ENCODE results near the gene ZNF343.

ZNF343 gene

DNA sequence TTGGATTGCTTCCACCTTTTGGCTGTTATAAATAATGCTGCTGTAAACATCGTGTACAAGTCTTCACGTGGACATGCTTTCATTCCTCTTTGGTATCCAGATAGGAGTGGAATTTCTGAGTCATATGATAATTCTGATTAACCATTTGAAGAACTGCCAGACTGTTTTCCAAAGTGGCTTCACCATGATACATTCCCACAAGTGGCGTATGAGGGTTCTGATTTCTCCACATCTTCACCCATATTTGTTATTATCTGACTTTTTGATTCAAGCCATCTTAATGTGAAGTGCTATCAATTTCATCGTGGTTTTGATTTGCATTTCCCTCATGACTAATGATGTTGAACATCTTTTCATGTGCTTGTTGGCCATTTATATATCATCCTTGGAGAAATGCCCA, 35.2 kb downstream of the ZNF343 start:
- no peak for DNase-seq (ENCODE audit: low read depth in 1 of 2, low spot score in 1 of 2)

DNA sequence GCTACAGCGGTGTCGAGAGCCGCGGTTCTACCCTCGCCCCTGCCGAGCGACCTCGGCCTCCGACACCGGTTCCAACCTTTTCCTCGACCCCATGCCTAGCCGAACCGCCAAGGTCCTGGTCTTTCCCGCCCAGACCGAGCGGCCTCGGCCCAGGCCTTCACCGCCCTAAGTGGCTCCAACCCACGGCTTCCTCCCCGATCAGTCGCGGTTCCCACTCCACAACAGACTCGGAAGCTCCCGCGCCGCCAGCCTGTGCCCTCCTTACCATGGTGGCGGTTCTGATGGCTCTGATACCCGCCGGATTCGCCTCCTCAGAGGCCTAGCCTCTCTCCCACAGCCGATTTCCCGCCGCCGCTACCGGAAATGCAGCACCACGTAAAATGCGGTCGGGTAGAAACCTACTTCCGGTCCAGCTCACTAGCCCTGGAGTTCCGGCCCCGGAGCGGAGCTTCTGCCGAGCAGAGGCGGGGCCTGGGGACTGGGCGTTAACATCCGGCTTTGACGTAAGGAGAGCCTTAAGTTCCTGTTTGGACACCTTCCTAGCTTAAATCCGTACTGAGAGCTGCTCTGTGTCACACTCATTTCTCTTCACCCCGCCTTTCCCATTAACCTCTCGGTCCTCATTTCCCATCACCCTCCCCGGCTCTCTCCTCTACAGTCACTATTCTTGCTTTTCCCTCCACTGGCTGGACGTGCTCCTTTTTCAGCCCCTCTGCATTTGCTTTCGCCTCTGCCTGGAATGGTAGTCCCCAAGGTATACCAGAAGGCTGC, 38.1 kb downstream of the ZNF343 start, which contains the start of gene SNRPB:
SNRPB (minus strand) TSS at position 367 of the 771 bp plus-strand sequence; CDS start at position 268, 99 bp downstream.
- peak; percentile 93 to 94 for DNase-seq (ENCODE audit: low read depth in 1 of 2, low spot score in 1 of 2)

DNA sequence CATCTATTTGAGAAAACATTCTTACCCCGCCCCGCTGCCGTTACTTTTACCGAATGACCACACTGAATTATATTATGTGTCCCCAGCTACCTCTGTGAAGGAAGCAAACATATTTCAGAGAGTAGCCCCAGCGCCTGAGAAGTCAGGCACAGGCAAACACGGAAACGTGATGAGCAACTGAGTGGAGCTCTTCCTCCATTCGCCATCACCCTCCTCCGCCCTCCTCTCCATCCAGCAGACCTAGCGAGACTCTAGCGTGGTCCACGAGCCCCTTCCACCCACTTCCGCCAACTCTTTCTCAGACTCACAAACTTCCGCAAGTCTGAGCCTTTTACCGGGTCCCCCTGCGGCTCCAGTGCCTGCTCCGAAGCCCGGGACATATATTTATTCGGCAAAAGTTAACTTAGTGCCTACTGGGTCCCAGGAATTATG, 38.7 kb downstream of the ZNF343 start:
- peak; percentile 24 to 38 for DNase-seq (ENCODE audit: low read depth in 1 of 2, low spot score in 1 of 2)

DNA sequence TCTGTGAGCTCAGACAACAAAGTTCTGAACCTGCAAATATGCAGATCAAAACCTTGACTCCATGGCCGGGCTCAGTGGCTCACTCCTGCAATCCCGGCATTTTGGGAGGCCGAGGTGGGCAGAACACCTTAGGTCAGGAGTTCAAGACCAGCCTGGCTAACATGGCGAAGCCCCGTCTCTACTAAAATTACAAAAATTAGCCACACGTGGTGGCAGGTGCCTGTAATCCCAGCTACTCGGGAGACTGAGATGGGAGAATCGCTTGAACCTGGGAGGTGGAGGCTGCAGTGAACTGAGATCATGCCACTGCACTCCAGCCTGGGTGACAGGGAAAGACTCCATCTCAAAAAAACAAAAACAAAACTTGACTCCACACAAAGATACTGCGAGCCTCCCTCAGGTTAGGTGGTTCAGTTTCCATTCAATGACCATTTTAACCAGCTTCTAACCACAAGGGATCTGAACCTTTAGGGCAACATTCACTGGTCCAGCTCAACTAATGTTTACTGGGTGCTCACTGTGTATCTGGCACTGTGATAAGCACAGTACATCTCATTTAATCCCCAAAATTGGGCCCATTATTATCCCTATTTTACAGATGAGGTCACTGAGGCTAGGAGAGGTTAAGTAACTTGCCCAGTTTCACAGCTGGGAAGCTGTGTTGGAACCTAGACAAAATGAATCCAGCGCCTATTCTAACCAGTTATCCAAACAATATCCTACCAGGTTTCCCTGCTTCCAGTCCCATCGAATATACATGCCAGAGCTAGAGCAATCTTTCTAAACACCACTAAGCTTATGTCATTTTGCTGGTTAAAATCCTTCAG, 39.9 kb downstream of the ZNF343 start:
- DNase-seq (ENCODE audit: low read depth in 1 of 2, low spot score in 1 of 2): no peak

DNA sequence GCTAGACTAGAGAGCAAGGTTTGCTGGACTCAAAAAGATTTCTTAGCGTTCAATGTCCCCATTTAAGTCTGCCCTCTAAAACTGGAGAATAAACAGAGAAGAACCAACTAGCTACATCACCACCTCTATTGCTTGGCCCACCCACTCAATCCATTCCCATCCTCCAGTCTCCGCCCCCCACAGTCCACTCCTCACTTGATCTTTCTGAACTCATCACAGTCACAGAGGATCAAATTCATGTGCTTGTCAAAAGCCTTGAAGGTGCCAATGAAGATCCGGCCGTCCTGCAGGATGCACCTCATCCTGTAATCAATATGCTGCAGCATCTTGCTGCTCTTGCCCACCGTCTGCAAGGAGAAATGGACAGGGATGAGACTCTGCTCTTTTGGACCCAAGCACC, 41.3 kb downstream of the ZNF343 start:
- no peak for DNase-seq (ENCODE audit: low read depth in 1 of 2, low spot score in 1 of 2)

DNA sequence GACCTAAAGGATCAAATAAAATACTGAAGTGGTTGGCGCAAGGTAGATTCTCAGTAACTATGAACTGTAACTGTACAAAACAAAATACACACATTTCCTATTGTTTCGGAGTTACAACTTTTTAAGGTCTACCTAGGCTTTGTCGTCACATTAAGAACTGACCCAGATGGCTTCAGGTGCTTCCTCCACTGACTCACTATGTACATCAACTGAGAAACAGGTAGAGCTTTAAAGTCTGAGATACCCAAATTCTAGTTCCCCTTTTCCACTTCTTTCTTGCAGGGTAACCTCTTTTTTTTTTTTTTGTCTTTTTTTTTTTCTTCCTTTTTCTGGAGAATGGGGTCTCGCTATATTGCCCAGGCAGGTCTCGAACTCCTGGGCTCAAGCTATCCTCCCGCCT, 43.6 kb downstream of the ZNF343 start:
- no peak for DNase-seq (ENCODE audit: low read depth in 1 of 2, low spot score in 1 of 2)

DNA sequence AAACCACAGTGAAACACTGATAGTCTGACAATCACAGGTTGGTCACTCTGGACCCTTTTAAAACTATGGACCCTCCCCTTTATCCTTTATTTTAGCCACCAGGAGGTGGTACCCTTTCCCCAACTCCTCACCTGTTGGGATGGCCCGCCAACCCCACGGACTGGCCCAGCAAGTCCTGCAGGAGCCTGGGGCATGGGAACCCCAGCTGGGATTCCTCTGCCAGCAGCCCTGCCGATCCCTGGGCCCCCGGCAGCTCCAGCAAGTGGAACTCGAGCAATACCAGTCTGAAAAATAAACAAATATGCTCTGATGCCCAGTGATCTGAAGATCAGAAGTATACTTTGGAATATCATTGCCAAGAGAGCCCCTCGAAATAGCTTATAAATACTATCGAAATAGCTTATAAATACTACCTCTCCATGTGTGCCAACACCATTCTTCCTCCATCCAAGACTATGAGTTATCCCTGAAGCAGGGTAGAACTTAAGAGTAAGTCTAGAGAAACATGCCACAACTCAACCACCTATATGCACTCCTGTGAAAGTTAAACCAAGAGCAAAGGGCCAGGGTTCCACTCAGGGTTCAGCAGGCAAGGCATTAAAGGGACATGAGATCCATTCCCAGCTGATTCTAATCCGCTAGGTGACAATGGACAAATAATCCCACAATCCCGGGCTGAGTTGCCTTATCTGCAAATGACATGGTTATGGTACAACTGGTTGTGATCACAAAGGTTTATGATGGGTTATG, 44.9 kb downstream of the ZNF343 start:
- no peak for DNase-seq (ENCODE audit: low read depth in 1 of 2, low spot score in 1 of 2)

DNA sequence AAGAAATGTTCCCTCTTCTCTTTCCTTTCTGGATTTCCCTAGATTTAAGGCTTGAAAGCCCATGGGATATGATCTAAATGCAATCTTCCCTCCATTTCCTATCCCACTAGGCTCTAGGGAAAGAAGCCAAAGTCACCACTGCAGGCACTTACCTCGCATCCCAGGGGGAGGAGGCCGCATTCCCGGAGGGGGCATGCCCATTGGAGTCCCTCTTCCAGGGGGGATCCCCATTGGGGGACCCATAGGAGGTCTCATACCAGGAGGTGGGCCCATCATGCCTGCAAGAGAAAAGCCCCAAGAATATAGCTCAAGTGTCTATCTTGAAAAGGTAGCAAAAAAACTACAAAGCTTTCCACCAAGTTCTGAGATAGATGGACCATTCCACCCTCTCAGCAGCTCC, 46.2 kb downstream of the ZNF343 start:
- no peak for DNase-seq (ENCODE audit: low read depth in 1 of 2, low spot score in 1 of 2)

DNA sequence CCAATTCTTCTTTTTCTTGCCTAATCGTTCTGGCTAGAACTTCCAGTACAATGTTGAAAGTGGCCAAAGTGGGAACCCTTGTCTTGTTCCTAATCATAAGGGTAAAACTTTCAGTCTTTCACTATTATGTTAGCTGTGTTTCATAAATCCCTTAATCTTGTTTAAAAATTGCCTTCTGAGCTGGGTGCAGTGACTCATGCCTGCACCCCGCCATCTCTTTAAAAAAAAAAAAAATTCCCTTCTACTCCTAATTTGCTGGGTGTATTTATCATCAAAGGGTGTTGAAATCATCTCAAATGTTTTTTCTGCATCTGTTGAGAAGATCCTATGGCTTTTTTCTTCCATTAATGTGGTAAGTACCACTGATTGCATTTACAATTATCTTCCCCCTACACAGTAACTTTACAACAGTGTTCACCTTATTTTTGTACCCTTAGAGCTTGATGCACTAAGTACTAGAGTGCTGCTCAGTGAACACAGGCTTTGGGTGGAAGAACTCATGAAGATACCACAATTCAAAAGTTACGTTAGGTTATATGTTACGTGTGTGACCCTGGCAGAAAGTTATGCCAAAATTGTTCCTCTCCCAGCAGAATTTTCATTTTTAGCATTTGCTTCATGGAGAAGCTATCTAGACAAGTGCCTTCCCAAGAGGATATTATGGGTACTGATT, 47.8 kb downstream of the ZNF343 start:
- no peak for DNase-seq (ENCODE audit: low read depth in 1 of 2, low spot score in 1 of 2)

DNA sequence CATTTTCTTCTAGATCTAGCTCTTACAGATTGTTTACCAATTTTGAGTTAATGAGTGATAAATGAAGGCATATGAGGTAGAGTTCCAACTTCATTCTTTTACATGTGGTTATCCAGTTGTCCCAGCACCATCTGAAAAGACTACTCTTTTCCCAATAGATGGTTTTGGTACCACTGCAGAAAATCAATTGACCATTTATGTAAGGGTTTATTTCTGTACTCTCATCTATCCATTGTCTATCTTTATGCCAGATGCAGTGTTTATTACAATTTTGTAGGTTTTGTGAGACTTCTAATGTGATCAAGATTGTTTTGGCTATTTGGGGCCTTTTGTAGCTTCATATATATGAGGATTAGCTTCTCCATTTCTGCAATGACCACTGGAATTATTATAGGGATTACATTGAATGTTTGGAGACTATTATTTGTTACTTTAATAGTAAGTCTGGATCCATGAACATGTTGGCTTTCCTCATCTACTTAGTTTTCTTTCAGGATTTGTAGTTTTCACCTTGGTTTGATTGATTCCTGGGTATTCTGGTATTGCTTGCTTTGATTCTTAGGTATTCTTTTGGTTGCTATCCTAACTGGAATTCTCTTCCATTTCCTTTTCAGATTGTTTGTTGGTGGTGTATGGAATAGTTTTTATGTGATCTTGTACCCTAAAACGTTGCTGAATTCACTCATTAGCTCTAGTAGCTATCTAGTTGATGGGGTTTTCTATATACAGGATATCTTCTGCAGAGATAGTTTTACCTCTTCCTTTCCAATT, 48.5 kb downstream of the ZNF343 start:
- DNase-seq (ENCODE audit: low read depth in 1 of 2, low spot score in 1 of 2): no peak

DNA sequence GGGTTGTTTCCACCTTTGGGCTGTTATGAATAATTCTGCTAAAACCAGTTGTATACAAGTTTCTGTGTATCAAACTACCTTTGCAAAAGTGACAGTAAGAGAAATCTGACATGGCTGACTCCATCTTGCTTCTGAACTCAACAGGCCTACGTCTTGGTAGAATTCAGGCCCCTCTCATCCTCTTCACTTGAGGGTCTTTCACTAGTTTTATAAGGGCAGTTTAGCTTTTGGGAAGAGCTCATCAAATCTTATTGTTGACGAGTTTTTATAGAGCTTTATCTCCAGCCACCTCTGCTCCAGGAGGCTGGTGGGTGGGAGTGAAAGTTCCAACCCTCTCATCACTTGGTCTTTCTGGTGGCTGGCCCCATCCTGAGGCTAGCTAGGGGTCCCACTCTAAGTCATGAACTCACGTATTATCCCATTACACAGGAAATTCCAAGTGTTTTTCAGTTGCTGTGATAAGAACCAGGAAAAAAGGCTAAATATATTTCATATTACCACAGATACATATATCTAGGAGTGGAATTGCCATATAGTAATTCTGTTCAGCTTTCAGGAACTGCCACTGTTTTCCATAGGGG, 49.7 kb downstream of the ZNF343 start:
- DNase-seq (ENCODE audit: low read depth in 1 of 2, low spot score in 1 of 2): no peak

DNA sequence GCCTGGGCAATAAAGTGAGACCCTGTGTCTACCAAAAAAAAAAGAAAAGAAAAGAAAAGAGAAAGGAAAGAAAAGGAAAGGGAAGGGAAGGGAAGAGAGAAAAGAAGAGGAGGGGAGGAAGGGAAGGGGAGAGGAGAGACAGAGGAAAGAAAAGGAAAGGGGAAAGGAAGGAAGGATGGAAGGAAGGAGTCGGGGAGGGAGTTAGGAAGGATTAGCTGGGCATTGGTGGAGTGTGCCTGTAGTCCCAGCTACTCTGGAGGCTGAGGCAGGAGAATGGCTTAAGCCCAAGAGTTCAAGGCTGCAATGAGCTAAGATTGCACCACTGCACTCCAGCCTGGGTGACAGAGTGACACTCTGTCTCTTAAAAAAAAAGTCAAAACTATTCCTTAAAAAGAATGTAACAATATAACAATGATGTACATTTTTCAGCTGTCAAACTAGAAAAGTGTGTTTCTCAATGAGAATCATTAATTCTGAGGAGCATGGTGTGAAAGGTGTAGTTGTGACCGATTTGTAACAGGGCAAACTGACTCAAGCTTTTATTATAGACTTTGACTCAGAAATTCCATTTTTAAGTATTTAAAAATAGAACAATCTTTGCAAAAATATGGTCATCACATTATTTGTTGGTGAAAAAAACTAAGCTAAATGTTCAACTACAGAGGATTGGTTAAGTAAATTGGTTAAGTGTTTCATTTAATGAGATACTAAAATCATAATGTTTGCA, 52.8 kb downstream of the ZNF343 start:
- DNase-seq (ENCODE audit: low read depth in 1 of 2, low spot score in 1 of 2): no peak

DNA sequence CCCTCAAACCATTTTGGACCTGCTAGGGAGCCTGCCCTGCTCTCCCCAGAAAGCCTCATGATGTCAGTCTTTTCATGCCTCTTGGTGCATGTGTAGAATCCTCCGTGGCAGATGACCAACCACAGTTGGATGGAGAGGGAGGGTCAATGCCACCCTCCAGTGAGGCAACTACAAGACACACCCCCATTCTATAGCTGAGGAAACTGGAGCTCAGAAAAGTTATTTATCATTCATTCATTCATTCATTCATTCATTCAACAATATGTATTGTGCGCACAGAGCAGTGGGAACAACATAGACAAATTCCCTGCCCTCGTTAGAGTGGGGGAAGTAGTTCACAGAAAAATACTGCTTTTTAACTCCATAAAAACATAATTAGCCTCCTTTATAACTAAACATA, 54.9 kb downstream of the ZNF343 start:
- DNase-seq (ENCODE audit: low read depth in 1 of 2, low spot score in 1 of 2): no peak

DNA sequence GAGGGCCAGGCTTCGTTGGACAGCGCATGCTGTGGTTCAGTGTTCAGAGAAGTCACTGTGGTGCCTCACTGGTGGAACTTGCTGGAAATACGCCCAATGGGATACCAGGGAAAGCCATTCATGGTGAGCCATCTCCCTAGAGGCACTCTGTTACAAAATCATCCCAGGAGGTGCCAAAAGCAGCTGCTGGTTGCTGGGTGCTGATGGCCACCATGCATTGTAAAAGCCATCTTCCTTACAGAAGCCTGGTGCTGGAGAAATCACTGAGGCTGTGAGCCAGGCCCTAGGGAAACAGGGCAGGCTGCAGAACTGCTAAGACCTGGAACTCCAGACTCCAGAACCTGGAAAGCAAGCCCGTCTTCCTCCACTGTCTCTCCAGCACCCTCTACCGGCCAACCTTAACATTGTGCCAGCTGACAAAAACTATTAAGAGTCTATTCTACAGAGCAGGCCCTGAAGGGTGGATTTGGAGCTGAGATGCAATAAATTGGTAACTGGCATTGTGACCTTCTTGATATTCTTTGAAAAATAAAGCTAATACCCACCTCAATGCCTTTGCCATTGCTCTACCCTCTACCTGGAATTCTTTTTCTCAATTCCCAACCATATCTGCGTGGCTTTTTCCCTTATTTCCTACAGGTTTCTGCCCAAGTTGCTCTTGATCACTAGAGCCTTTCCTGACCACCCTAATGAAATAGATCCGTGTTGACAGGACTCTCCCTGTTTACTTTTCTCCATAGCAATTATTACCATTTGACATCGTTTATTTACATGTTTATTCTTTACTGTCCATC, 56.6 kb downstream of the ZNF343 start:
- peak; percentile 22 to 31 for DNase-seq (ENCODE audit: low read depth in 1 of 2, low spot score in 1 of 2)

DNA sequence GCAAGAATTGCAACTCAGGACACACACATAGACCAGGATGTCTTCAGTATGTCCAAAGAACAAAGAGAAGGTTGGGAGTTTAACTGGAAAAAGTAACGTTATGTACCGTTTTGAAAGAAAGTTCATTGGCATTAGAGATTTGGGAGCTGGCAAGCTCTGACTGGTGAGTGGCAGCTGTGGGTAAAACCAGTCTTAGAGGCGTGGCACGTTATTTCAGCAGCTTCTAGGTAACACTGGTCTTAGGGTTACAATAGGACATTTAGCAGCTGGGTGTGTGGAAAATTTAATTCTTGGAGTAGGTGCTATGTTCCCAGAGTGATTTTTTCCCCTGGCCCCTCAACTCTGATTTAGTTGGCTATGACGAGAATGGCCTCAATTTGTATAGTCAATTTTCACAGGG, 57.3 kb downstream of the ZNF343 start:
- DNase-seq (ENCODE audit: low read depth in 1 of 2, low spot score in 1 of 2): no peak

DNA sequence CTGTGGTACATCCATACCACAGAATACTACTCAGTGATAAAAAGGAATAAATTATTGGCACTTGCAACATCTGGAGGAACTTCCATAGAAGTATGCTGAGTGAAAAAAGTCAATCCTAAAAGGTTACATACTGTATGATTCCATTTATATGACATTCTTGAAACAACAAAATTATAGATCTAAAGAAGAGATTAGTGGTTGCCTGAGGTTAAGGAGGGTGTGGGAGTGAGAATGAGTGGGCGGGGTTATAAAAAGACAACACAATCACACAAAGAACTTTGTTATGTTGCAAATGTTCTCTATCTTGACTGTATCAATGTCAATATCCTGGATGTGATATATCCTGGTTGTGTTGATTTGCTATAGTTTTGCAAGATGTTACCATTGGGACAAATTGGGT, 59.3 kb downstream of the ZNF343 start:
- DNase-seq (ENCODE audit: low read depth in 1 of 2, low spot score in 1 of 2): no peak

DNA sequence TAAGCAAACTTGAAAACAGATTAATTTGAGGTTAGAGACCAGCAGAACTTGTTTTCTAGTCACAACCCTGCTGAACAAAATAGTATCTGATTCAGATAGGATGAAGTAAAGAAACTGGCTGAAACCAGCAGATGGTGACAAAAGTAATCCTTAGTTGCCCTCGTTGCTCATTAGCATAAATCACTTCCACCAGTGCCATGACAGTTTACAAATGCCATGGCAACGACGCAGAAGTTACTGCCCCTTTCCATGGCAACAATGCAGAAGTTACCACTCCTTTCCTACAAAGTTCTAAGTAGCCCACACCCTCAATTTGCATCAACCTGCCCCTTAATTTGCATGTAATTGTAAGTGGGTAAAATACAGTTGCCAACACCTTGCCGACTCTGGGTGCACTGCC, 61.9 kb downstream of the ZNF343 start:
- no peak for DNase-seq (ENCODE audit: low read depth in 1 of 2, low spot score in 1 of 2)

Data from activated T-helper 1 cell treated with anti-CD3 and anti-CD28 coated beads, Interleukin-2, amount 50 U/mL, for 16 hours (primary cell).